ENCODE measurements around the gene GRK5.

Gene GRK5

DNA sequence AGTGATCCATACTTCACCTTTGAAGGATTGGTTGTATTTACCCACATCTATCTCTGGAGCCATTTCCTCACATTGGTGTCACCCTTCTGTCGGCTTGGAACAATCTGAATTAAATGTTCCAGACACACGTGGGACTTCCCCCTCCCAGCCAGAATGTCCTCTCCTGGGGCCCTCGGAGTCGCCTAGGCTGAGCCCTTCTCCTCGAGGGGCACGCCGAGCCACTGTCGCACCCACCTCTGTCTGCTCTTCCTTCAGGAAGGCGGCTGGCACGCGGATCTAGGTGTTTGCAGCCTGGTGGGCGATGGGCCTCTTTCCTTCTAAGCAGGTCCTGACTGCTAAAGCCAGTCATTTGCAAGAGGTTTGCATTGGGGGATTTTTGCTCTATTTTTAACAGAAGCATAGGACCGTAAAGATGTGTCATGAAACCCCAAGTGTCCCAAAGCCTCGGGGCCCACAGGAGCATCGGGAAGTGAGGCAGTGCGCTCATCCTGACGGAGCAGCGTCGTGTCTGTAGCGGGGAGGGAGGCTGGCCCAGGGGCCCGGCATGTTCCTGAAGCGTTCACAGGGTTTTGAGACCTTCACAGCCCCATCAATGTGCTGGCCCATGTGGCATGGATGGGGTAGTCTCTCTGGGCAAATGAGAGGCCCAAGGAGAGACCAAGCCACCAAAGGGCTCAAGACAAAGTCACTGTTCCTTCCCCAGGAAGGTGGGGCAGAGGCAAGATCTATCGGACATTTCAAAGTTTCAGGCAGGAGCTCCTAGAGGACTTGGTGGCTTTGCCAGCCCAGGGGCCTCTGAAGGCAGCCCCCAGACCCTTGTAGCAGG is 248.5 kb downstream of the GRK5 start:
- Histone ChIP-seq H3K36me3 (ENCODE audit: control insufficient read depth, low read length) (no peaks in the 10 kb centered on the region), H3K27ac (ENCODE audit: low read depth, low read length) (no peak overlapping the region), H3K4me2 (ENCODE audit: low read length) (peak overlapping the region; percentile 42), H3K27me3 (ENCODE audit: control insufficient read depth, low read length) (no peaks in the 10 kb centered on the region), H3K4me3 (ENCODE audit: low read length) (peak overlapping the region; percentile 19), H3F3A (ENCODE audit: control insufficient read depth, insufficient read depth) (no peaks in the 10 kb centered on the region), H3K9me3 (ENCODE audit: control insufficient read depth, insufficient read depth, low read length) (no peaks in the 10 kb centered on the region), H4K20me1 (ENCODE audit: control insufficient read depth, insufficient read depth, low read depth, low read length) (no peaks in the 10 kb centered on the region), H3K9me2 (replicated peaks; ENCODE audit: control insufficient read depth, low read length) (no peaks in the 10 kb centered on the region), H3K4me1 (ENCODE audit: control insufficient read depth, low read length) (peaks cover 25% of the 10 kb centered on the region), H3K79me2 (ENCODE audit: control insufficient read depth, low read length) (no peaks in the 10 kb centered on the region)
- TF ChIP-seq EZH2phosphoT487 (IDR thresholded peaks at IDR 0.05; ENCODE audit: borderline replicate concordance, low read length) = no peak
- TF ChIP-seq, protein P1, sequence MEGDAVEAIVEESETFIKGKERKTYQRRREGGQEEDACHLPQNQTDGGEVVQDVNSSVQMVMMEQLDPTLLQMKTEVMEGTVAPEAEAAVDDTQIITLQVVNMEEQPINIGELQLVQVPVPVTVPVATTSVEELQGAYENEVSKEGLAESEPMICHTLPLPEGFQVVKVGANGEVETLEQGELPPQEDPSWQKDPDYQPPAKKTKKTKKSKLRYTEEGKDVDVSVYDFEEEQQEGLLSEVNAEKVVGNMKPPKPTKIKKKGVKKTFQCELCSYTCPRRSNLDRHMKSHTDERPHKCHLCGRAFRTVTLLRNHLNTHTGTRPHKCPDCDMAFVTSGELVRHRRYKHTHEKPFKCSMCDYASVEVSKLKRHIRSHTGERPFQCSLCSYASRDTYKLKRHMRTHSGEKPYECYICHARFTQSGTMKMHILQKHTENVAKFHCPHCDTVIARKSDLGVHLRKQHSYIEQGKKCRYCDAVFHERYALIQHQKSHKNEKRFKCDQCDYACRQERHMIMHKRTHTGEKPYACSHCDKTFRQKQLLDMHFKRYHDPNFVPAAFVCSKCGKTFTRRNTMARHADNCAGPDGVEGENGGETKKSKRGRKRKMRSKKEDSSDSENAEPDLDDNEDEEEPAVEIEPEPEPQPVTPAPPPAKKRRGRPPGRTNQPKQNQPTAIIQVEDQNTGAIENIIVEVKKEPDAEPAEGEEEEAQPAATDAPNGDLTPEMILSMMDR (IDR thresholded peaks at IDR 0.05; ENCODE audit: low read depth, low read length, poor library complexity, severe bottlenecking) = no peak

GRCh38 chr10:119456435-119456810 is 249.1 kb downstream of the GRK5 start:
- Histone ChIP-seq H3F3A (ENCODE audit: control insufficient read depth, insufficient read depth) (no peaks in the 10 kb centered on the region), H3K4me2 (ENCODE audit: low read length) (no peak overlapping the region), H3K36me3 (ENCODE audit: control insufficient read depth, low read length) (no peaks in the 10 kb centered on the region), H3K79me2 (ENCODE audit: control insufficient read depth, low read length) (no peaks in the 10 kb centered on the region), H3K27me3 (ENCODE audit: control insufficient read depth, low read length) (no peaks in the 10 kb centered on the region), H4K20me1 (ENCODE audit: control insufficient read depth, insufficient read depth, low read depth, low read length) (no peaks in the 10 kb centered on the region), H3K4me1 (ENCODE audit: control insufficient read depth, low read length) (peaks cover 25% of the 10 kb centered on the region), H3K4me3 (ENCODE audit: low read length) (no peak overlapping the region), H3K27ac (ENCODE audit: low read depth, low read length) (no peak overlapping the region), H3K9me2 (replicated peaks; ENCODE audit: control insufficient read depth, low read length) (no peaks in the 10 kb centered on the region), H3K9me3 (ENCODE audit: control insufficient read depth, insufficient read depth, low read length) (no peaks in the 10 kb centered on the region)
- TF ChIP-seq EZH2phosphoT487 (IDR thresholded peaks at IDR 0.05; ENCODE audit: borderline replicate concordance, low read length) = no peak
- TF ChIP-seq, protein P1 (IDR thresholded peaks at IDR 0.05; ENCODE audit: low read depth, low read length, poor library complexity, severe bottlenecking) = no peak

- Histone ChIP-seq H3F3A (ENCODE audit: control insufficient read depth, insufficient read depth) (no peaks in the 10 kb centered on the region), H3K9me2 (replicated peaks; ENCODE audit: control insufficient read depth, low read length) (no peaks in the 10 kb centered on the region), H3K9me3 (ENCODE audit: control insufficient read depth, insufficient read depth, low read length) (0 out of 2 replicates have a peak, but pooled peaks cover 5% of the 10 kb centered on the region), H3K4me2 (ENCODE audit: low read length) (no peak overlapping the region), H3K4me3 (ENCODE audit: low read length) (no peak overlapping the region), H3K4me1 (ENCODE audit: control insufficient read depth, low read length) (peaks cover 25% of the 10 kb centered on the region), H3K79me2 (ENCODE audit: control insufficient read depth, low read length) (no peaks in the 10 kb centered on the region), H3K27ac (ENCODE audit: low read depth, low read length) (no peak overlapping the region), H3K36me3 (ENCODE audit: control insufficient read depth, low read length) (no peaks in the 10 kb centered on the region), H3K27me3 (ENCODE audit: control insufficient read depth, low read length) (no peaks in the 10 kb centered on the region), H4K20me1 (ENCODE audit: control insufficient read depth, insufficient read depth, low read depth, low read length) (no peaks in the 10 kb centered on the region)
- TF ChIP-seq, protein P1 (IDR thresholded peaks at IDR 0.05; ENCODE audit: low read depth, low read length, poor library complexity, severe bottlenecking) = no peak
- TF ChIP-seq EZH2phosphoT487 (IDR thresholded peaks at IDR 0.05; ENCODE audit: borderline replicate concordance, low read length) = no peak
Measured at GRCh38 chr10:119457966-119458766, 250.8 kb downstream of the GRK5 start.
